GM18868 (cell line): ENCODE results near the gene ATP2B2.

Source experiments
- ATAC-seq: cut with Tn5 transposase; IDR thresholded peaks from one replicate; pipeline ENCODE4 v1.9.1; 2021; ENCODE audit warnings: mild to moderate bottlenecking, moderate library complexity; ENCODE audit not compliant: unreplicated experiment

ATP2B2 gene

GRCh38 chr3:10335190-10335738, 170.1 kb downstream of the ATP2B2 start:
- no peak for ATAC-seq

- ATAC-seq = no peak
Measured at GRCh38 chr3:10334459-10334858, 170.9 kb downstream of the ATP2B2 start.

GRCh38 chr3:10334042-10334441, 171.3 kb downstream of the ATP2B2 start:
- ATAC-seq = no peak

- ATAC-seq = no peak
Measured at GRCh38 chr3:10333349-10333650, 172.1 kb downstream of the ATP2B2 start.

GRCh38 chr3:10332481-10333348, 172.7 kb downstream of the ATP2B2 start:
- ATAC-seq = no peak

GRCh38 chr3:10331320-10331719, 174.1 kb downstream of the ATP2B2 start:
- no peak for ATAC-seq

- no peak for ATAC-seq
Measured at GRCh38 chr3:10330319-10330718, 175.1 kb downstream of the ATP2B2 start.

- no peak for ATAC-seq
Measured at GRCh38 chr3:10329495-10330015, 175.8 kb downstream of the ATP2B2 start.

- no peak for ATAC-seq
Measured at GRCh38 chr3:10328460-10329071, 176.8 kb downstream of the ATP2B2 start.

- ATAC-seq = no peak
Measured at GRCh38 chr3:10327592-10327991, 177.8 kb downstream of the ATP2B2 start.

GRCh38 chr3:10322352-10322710, 183.1 kb downstream of the ATP2B2 start:
- no peak for ATAC-seq

GRCh38 chr3:10321630-10322351, 183.6 kb downstream of the ATP2B2 start:
- no peak for ATAC-seq

GRCh38 chr3:10320320-10320677, 185.1 kb downstream of the ATP2B2 start:
- ATAC-seq = no peak

- no peak for ATAC-seq
Measured at GRCh38 chr3:10319804-10320203, 185.6 kb downstream of the ATP2B2 start.

GRCh38 chr3:10319251-10319650, 186.1 kb downstream of the ATP2B2 start:
- no peak for ATAC-seq

GRCh38 chr3:10317961-10318350, 187.4 kb downstream of the ATP2B2 start:
- ATAC-seq = no peak

GRCh38 chr3:10317311-10317960, 187.9 kb downstream of the ATP2B2 start:
- no peak for ATAC-seq

GRCh38 chr3:10315771-10316344, 189.5 kb downstream of the ATP2B2 start:
- no peak for ATAC-seq

GRCh38 chr3:10315101-10315500, 190.3 kb downstream of the ATP2B2 start:
- no peak for ATAC-seq

GRCh38 chr3:10312861-10313260, 192.5 kb downstream of the ATP2B2 start:
- no peak for ATAC-seq

- no peak for ATAC-seq
Measured at GRCh38 chr3:10312391-10312790, 193.0 kb downstream of the ATP2B2 start.
